Caco-2 (cell line): Measurements from ENCODE around the gene HMCN1. TPM values are rescaled to one million over a fixed set of nuclear protein-coding genes. Genes with fewer than 3 reads are reported as not detected.

Experiments used
- BruUV-seq: library from RNA; stranded (reverse); fragments of 400-500 nt; replicated peaks from 2 replicates; lab custom pipeline; 2021; lab: Mats Ljungman, UMichigan
- CTCF ChIA-PET: fragments of 300-600 bp; sonication (Branson Sonifier 250); formaldehyde crosslinking; loops from one replicate; lab custom pipeline; 2022; ENCODE audit warnings: antibody characterized with exemption; lab: Charles Lee
- POLR2A ChIA-PET: fragments of 300-600 bp; sonication (Branson Sonifier 250); formaldehyde crosslinking; loops from one replicate; lab custom pipeline; 2022; ENCODE audit warnings: antibody characterized with exemption; lab: Charles Lee
- DNase-seq, 2 experiments: peaks; one replicate each; pipeline versions ENCODE4 v3.0.0 to v3.0.0-alpha.2; 2020 to 2022
- H3K27me3 ChIP-seq: replicated peaks from 2 replicates; pipeline ENCODE4 v1.6.0; 2011; ENCODE audit warnings: low read length; ENCODE audit not compliant: control insufficient read depth, insufficient read depth
- H3K36me3 ChIP-seq: 2 replicates; pipeline ENCODE4 v1.5.1; 2011; ENCODE audit warnings: low read length; ENCODE audit not compliant: control insufficient read depth, insufficient read depth
- H3K4me1 ChIP-seq: fragments of 250-450 bp; sonication (Bioruptor Pico); 2 replicates; pipeline ENCODE4 v1.5.1; 2020; ENCODE audit warnings: mild to moderate bottlenecking
- H3K4me3 ChIP-seq: 2 replicates; pipeline ENCODE4 v1.5.1; 2011; ENCODE audit warnings: low read depth, mild to moderate bottlenecking, control low read depth, low read length
- H3K9me3 ChIP-seq: fragments of 250-450 bp; sonication (Bioruptor Pico); 2 replicates; pipeline ENCODE4 v1.5.1; 2020; ENCODE audit warnings: mild to moderate bottlenecking, moderate library complexity
- H3K27ac Mint-ChIP-seq: one replicate; pipeline ENCODE4 v1.8.0; 2022; ENCODE audit warnings: mixed read lengths; ENCODE audit not compliant: unreplicated experiment
- H3K27me3 Mint-ChIP-seq: one replicate; pipeline ENCODE4 v1.8.0; 2022; ENCODE audit warnings: mixed read lengths; ENCODE audit not compliant: insufficient read depth, unreplicated experiment
- H3K36me3 Mint-ChIP-seq: one replicate; pipeline ENCODE4 v1.8.0; 2022; ENCODE audit warnings: mild to moderate bottlenecking, mixed read lengths; ENCODE audit not compliant: insufficient read depth, unreplicated experiment
- H3K4me1 Mint-ChIP-seq: one replicate; pipeline ENCODE4 v1.8.0; 2022; ENCODE audit warnings: low read depth, mixed read lengths; ENCODE audit not compliant: unreplicated experiment
- H3K4me3 Mint-ChIP-seq: one replicate; pipeline ENCODE4 v1.8.0; 2022; ENCODE audit warnings: mild to moderate bottlenecking, moderate library complexity, mixed read lengths; ENCODE audit not compliant: unreplicated experiment
- H3K9me3 Mint-ChIP-seq: one replicate; pipeline ENCODE4 v1.8.0; 2022; ENCODE audit warnings: mixed read lengths; ENCODE audit not compliant: unreplicated experiment
- intact Hi-C: fragments of 100-400 bp; cut with micrococcal nuclease; formaldehyde crosslinking; loops from one replicate; pipeline ENCODE4 v1.10.0; 2022; ENCODE audit not compliant: unreplicated experiment
- total RNA-seq: library from RNA; stranded (reverse); gene quantifications from 2 replicates; pipeline ENCODE4 v1.2.3, GENCODE V29; 2022
- TF ChIP-seq, protein P1 (sequence below), 2 experiments: fragments of 200-600 bp in 1 of 2; IDR thresholded peaks; 1 replicate in 1 of 2; 2 replicates in 1 of 2; pipeline versions ENCODE4 v1.5.1 to v1.8.0; 2011 to 2022; ENCODE audit warnings: antibody characterized with exemption in 1 of 2, control low read depth in 1 of 2, inconsistent platforms in 1 of 2, low read depth in 1 of 2, low read length in 1 of 2, mild to moderate bottlenecking in 1 of 2, moderate library complexity in 1 of 2; ENCODE audit not compliant: insufficient read depth in 1 of 2, severe bottlenecking in 1 of 2, unreplicated experiment in 1 of 2

HMCN1 gene
- total RNA-seq, 1 experiment from 2014 or later, result 0.02 TPM

DNA sequence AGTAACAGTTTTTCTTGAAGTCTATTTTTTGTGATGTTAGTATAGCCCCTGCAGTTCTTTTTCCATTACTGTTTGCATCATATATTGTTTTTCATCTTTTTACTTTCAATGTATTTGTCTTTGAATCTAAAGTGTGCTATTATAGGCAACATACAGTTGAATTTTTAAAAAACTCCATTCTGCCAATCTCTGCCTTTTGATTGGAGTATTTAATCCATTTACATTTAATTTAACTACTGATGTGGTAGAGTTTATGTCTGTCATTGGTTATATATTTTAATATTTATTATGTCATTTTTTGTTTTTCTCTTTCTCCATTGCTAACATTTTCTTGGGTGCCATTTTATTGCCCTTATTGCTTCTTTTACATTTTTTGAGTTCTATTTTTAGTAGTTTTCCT, 296.3 kb downstream of the HMCN1 start:
- CTCF ChIA-PET, result no interaction called here
- no TSS peak for BruUV-seq

DNA sequence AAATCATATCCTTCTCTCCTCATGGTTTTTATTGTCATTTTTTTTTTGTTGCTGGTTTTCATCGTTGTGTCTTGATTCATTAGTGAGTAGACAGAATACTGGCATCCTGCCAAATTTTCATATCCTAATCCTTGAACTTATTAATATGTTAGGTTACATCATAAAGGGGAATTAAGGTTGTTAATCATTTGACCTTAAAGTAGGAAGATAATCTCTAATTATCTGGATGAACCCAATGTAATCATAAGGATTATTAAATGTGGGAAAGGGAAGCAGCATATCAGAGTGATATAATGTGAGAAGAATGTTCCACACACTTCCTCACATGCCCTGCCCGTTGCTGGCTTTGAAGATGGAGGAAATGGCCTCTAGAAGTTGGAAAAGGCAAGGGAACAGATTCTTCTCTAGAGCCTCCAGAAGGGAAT, 299.7 kb downstream of the HMCN1 start:
- Histone ChIP-seq H3K27me3 (no peaks in the 10 kb centered on the region), H3K36me3 (no peaks in the 10 kb centered on the region), H3K4me1 (no peaks in the 10 kb centered on the region), H3K4me3 (no peak overlapping the region), H3K9me3 (no peaks in the 10 kb centered on the region)
- intact Hi-C loops, result no loop called here
- DNase-seq, result no peak
- Mint-ChIP-seq H3K27ac (no peak overlapping the region), H3K9me3 (peaks cover 11% of the 10 kb centered on the region), H3K27me3 (no peaks in the 10 kb centered on the region), H3K4me3 (no peak overlapping the region), H3K36me3 (no peaks in the 10 kb centered on the region), H3K4me1 (no peaks in the 10 kb centered on the region)
- TF ChIP-seq, protein P1, sequence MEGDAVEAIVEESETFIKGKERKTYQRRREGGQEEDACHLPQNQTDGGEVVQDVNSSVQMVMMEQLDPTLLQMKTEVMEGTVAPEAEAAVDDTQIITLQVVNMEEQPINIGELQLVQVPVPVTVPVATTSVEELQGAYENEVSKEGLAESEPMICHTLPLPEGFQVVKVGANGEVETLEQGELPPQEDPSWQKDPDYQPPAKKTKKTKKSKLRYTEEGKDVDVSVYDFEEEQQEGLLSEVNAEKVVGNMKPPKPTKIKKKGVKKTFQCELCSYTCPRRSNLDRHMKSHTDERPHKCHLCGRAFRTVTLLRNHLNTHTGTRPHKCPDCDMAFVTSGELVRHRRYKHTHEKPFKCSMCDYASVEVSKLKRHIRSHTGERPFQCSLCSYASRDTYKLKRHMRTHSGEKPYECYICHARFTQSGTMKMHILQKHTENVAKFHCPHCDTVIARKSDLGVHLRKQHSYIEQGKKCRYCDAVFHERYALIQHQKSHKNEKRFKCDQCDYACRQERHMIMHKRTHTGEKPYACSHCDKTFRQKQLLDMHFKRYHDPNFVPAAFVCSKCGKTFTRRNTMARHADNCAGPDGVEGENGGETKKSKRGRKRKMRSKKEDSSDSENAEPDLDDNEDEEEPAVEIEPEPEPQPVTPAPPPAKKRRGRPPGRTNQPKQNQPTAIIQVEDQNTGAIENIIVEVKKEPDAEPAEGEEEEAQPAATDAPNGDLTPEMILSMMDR (IDR thresholded peaks at IDR 0.05; ENCODE audit: insufficient read depth in 1 of 2, low read depth in 1 of 2, low read length in 1 of 2, severe bottlenecking in 1 of 2, unreplicated experiment in 1 of 2), result no peak
- CTCF ChIA-PET, result no interaction called here
- POLR2A ChIA-PET, result no interaction called here
- BruUV-seq, result no TSS peak

More for the DNA sequence above, 296.3 kb downstream of the HMCN1 start:
- H3K4me3 Mint-ChIP-seq, result no peak overlapping the region
- H3K4me1 ChIP-seq, result no peaks in the 10 kb centered on the region
- no peaks in the 10 kb centered on the region for H3K27me3 Mint-ChIP-seq
- no peaks in the 10 kb centered on the region for H3K9me3 ChIP-seq
- TF ChIP-seq, protein P1 (IDR thresholded peaks at IDR 0.05; ENCODE audit: insufficient read depth in 1 of 2, low read depth in 1 of 2, low read length in 1 of 2, severe bottlenecking in 1 of 2, unreplicated experiment in 1 of 2), result no peak
- POLR2A ChIA-PET, result no interaction called here
- H3K36me3 Mint-ChIP-seq, result no peaks in the 10 kb centered on the region
- H3K27ac Mint-ChIP-seq, result no peak overlapping the region
- H3K4me3 ChIP-seq, result no peak overlapping the region
- no peak for DNase-seq
- intact Hi-C loops, result no loop called here
- H3K27me3 ChIP-seq, result no peaks in the 10 kb centered on the region
- H3K9me3 Mint-ChIP-seq, result peaks cover 11% of the 10 kb centered on the region
- no peaks in the 10 kb centered on the region for H3K4me1 Mint-ChIP-seq
- no peaks in the 10 kb centered on the region for H3K36me3 ChIP-seq

DNA sequence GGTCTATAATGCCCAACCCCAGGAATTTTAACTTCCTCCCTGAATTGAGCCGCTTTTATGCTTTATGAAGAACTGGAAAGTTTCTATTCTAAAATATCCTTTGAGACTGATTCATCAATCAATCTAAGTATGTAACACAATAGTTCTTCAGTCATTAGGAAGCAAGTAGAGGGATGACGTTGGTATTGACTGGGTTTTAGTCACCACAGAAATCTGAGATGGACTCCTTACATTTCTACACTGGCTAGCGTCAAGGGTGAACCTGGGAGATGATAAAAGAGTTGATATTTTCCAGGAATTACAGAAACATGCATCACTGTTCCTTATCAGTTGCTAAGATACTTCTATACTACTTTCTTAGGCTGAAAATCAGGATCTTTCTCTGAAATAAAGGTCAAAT, 308.0 kb downstream of the HMCN1 start:
- H3K27ac Mint-ChIP-seq, result no peak overlapping the region
- no peaks in the 10 kb centered on the region for H3K4me1 ChIP-seq
- ChIA-PET CTCF (no interaction called here), POLR2A (no interaction called here)
- no peaks in the 10 kb centered on the region for H3K36me3 ChIP-seq
- no peak overlapping the region for H3K4me3 Mint-ChIP-seq
- H3K9me3 Mint-ChIP-seq, result no peaks in the 10 kb centered on the region
- H3K4me1 Mint-ChIP-seq, result no peaks in the 10 kb centered on the region
- DNase-seq, result no peak
- intact Hi-C loops, result no loop called here
- peaks cover 3% of the 10 kb centered on the region for H3K27me3 Mint-ChIP-seq
- no peaks in the 10 kb centered on the region for H3K27me3 ChIP-seq
- no TSS peak for BruUV-seq
- no peaks in the 10 kb centered on the region for H3K9me3 ChIP-seq
- no peaks in the 10 kb centered on the region for H3K36me3 Mint-ChIP-seq
- TF ChIP-seq, protein P1 (IDR thresholded peaks at IDR 0.05; ENCODE audit: insufficient read depth in 1 of 2, low read depth in 1 of 2, low read length in 1 of 2, severe bottlenecking in 1 of 2, unreplicated experiment in 1 of 2), result no peak
- H3K4me3 ChIP-seq, result no peak overlapping the region
